Activated CD8-positive, alpha-beta memory T cell treated with anti-CD3 and anti-CD28 coated beads for 24 hours (primary cell): ENCODE results near the gene CDC20B.
A peak's percentile ranks its signal among the peaks of the same experiment; 100 is the strongest.
"Not testable (repeated sequence)": the region's sequence is repeated elsewhere in the genome, so short reads cannot be mapped to it uniquely, and the experiment has no call there.

Source experiments
- DNase-seq: peaks from one replicate; pipeline ENCODE4 v3.0.0-alpha.2; 2020

The CDC20B gene

GRCh38 chr5:55159763-55160492, 13.0 kb downstream of the CDC20B start, which contains the start of gene GPX8:
Gene GPX8, plus strand, starts transcription at chr5:55160171. Its CDS starts 22 bp downstream, at chr5:55160193.
- no peak for DNase-seq

- no peak for DNase-seq
Measured at GRCh38 chr5:55154873-55155272, 18.1 kb downstream of the CDC20B start.

- DNase-seq = no peak
Measured at GRCh38 chr5:55151923-55152842, 20.8 kb downstream of the CDC20B start.

GRCh38 chr5:55149308-55149795, 23.6 kb downstream of the CDC20B start:
- no peak for DNase-seq

- peak; percentile 90 for DNase-seq
Measured at GRCh38 chr5:55146543-55147151, 26.3 kb downstream of the CDC20B start.

GRCh38 chr5:55146080-55146479, 26.9 kb downstream of the CDC20B start:
- no peak for DNase-seq

- DNase-seq = no peak
Measured at GRCh38 chr5:55143624-55144023, 29.4 kb downstream of the CDC20B start.

- DNase-seq = peak; percentile 63
Measured at GRCh38 chr5:55141945-55142690, 30.9 kb downstream of the CDC20B start.

- DNase-seq = no peak
Measured at GRCh38 chr5:55140908-55141665, 31.9 kb downstream of the CDC20B start.

GRCh38 chr5:55136521-55136920, 36.5 kb downstream of the CDC20B start:
- no peak for DNase-seq

GRCh38 chr5:55134053-55134722, 38.8 kb downstream of the CDC20B start:
- no peak for DNase-seq

GRCh38 chr5:55123365-55123764, 49.6 kb downstream of the CDC20B start:
- DNase-seq = no peak

GRCh38 chr5:55114061-55114460, 58.9 kb downstream of the CDC20B start:
- no peak for DNase-seq

- no peak for DNase-seq
Measured at GRCh38 chr5:55113327-55113726, 59.6 kb downstream of the CDC20B start.

- no peak for DNase-seq
Measured at GRCh38 chr5:55110217-55110616, 62.8 kb downstream of the CDC20B start.

GRCh38 chr5:55108661-55109060, 64.3 kb downstream of the CDC20B start:
- no peak for DNase-seq

GRCh38 chr5:55105976-55106375, 67.0 kb downstream of the CDC20B start:
- not testable (repeated sequence) for DNase-seq

- DNase-seq = no peak
Measured at GRCh38 chr5:55104946-55105701, 67.9 kb downstream of the CDC20B start.

GRCh38 chr5:55104036-55104772, 68.8 kb downstream of the CDC20B start:
- DNase-seq = no peak

- DNase-seq = peak; percentile 68
Measured at GRCh38 chr5:55102348-55102747, 70.6 kb downstream of the CDC20B start, which contains the start of gene GZMA. Gene GZMA, plus strand, starts transcription at chr5:55102646. Its CDS starts 37 bp downstream, at chr5:55102683.
